ENCODE measurements around the gene MAML2. TPM values are rescaled to one million over a fixed set of nuclear protein-coding genes. Genes with fewer than 3 reads are reported as not detected.

MAML2 gene
- total RNA-seq, 4 donors from 2014 or later = 34.2 to 49.8 (median 44.4) TPM

GRCh38 chr11:96010683-96011082 is 332.3 kb downstream of the MAML2 start:
- TF ChIP-seq CTCF (IDR thresholded peaks at IDR 0.05) = no peak
- DNase-seq (ENCODE audit: low spot score) (no peak), ATAC-seq (ENCODE audit: low FRiP score) (no peak)

- ATAC-seq (ENCODE audit: low FRiP score) = no peak
- DNase-seq (ENCODE audit: low spot score) = no peak
- TF ChIP-seq CTCF (IDR thresholded peaks at IDR 0.05) = no peak
Measured at GRCh38 chr11:96008161-96008720, 334.8 kb downstream of the MAML2 start.

GRCh38 chr11:96006037-96006436 is 337.0 kb downstream of the MAML2 start:
- ATAC-seq (ENCODE audit: low FRiP score) (no peak), DNase-seq (ENCODE audit: low spot score) (no peak)
- TF ChIP-seq CTCF (IDR thresholded peaks at IDR 0.05) = no peak

- ATAC-seq (ENCODE audit: low FRiP score) (no peak), DNase-seq (ENCODE audit: low spot score) (no peak)
- no peak for TF ChIP-seq CTCF (IDR thresholded peaks at IDR 0.05)
Measured at GRCh38 chr11:96004862-96005261, 338.1 kb downstream of the MAML2 start.

GRCh38 chr11:96002754-96003290 is 340.2 kb downstream of the MAML2 start:
- DNase-seq (ENCODE audit: low spot score) (no peak), ATAC-seq (ENCODE audit: low FRiP score) (no peak)
- TF ChIP-seq CTCF (IDR thresholded peaks at IDR 0.05) = no peak

- DNase-seq (ENCODE audit: low spot score) (no peak), ATAC-seq (ENCODE audit: low FRiP score) (no peak)
- TF ChIP-seq CTCF (IDR thresholded peaks at IDR 0.05) = no peak
Measured at GRCh38 chr11:96002339-96002738, 340.7 kb downstream of the MAML2 start.

- DNase-seq (ENCODE audit: low spot score) (peak; percentile 48), ATAC-seq (ENCODE audit: low FRiP score) (peak; percentile 98)
- TF ChIP-seq CTCF (IDR thresholded peaks at IDR 0.05) = no peak
Measured at GRCh38 chr11:96001037-96001436, 342.0 kb downstream of the MAML2 start.

Measured in omental fat pad (tissue), 4 donors.